HFFc6 (cell line): ENCODE measurements around the gene PRR7. TPM values are rescaled to one million over a fixed set of nuclear protein-coding genes. Genes with fewer than 3 reads are reported as not detected.

Source experiments
- DNase-seq: peaks from one replicate; pipeline ENCODE4 v3.0.0-alpha.2; 2018
- H3K27ac Mint-ChIP-seq: 2 replicates; pipeline ENCODE4 v1.8.0; 2020; ENCODE audit warnings: mild to moderate bottlenecking, mixed read lengths
- H3K27me3 Mint-ChIP-seq: 2 replicates; pipeline ENCODE4 v1.8.0; 2021; ENCODE audit warnings: mild to moderate bottlenecking, moderate library complexity, mixed read lengths; ENCODE audit not compliant: insufficient read depth
- H3K36me3 Mint-ChIP-seq: 2 replicates; pipeline ENCODE4 v1.8.0; 2021; ENCODE audit warnings: low read depth, mixed read lengths
- H3K4me1 Mint-ChIP-seq: 2 replicates; pipeline ENCODE4 v1.8.0; 2020; ENCODE audit warnings: low read depth, mixed read lengths
- H3K4me3 Mint-ChIP-seq: 2 replicates; pipeline ENCODE4 v1.8.0; 2020; ENCODE audit warnings: mild to moderate bottlenecking, moderate library complexity, mixed read lengths
- H3K9me3 Mint-ChIP-seq: 2 replicates; pipeline ENCODE4 v1.8.0; 2020; ENCODE audit warnings: mild to moderate bottlenecking, mixed read lengths
- CTCF ChIP-seq: fragments of 200-600 bp; sonication (generic); IDR thresholded peaks from 2 replicates; pipeline ENCODE4 v1.5.0; 2021; ENCODE audit warnings: antibody characterized with exemption, mild to moderate bottlenecking
- long read RNA-seq: library from polyadenylated mRNA; unstranded; transcript quantifications from one replicate; pipeline ENCODE4 v2.0.0, GENCODE V29; 2019
- total RNA-seq, 6 experiments: library from RNA; stranded (reverse); fragmentation: NEBNext Ultra II Directional; extraction: Animal tissue kit (Norgen Biotek cat#: 25700); gene quantifications; 2 replicates in 1 of 6; 3 replicates in 5 of 6; pipeline ENCODE4 v1.2.3, GENCODE V29; 2021

PRR7 gene, protein sequence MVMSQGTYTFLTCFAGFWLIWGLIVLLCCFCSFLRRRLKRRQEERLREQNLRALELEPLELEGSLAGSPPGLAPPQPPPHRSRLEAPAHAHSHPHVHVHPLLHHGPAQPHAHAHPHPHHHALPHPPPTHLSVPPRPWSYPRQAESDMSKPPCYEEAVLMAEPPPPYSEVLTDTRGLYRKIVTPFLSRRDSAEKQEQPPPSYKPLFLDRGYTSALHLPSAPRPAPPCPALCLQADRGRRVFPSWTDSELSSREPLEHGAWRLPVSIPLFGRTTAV
- total RNA-seq: 10 to 100 TPM in 4 of 6 experiments, 1 to 10 TPM in 2; 8.9 to 16.9 (median 10.4) TPM
- long read RNA-seq, partial matches to known transcripts: 1 of 1 reads
- long read RNA-seq, other reads (novel, unspliced or antisense): 0 of 1 reads

- peak within 1 kb of the TSS; percentile 73 for H3K27ac Mint-ChIP-seq
- no peaks in the 10 kb centered on the region for H3K36me3 Mint-ChIP-seq
- no peaks in the 10 kb centered on the region for H3K9me3 Mint-ChIP-seq
- peak; percentile 48 for DNase-seq
- TF ChIP-seq CTCF: peak; percentile 43
- H3K4me3 Mint-ChIP-seq: peak within 1 kb of the TSS; percentile 77
- H3K27me3 Mint-ChIP-seq: peaks cover 6% of the 10 kb centered on the region
- H3K4me1 Mint-ChIP-seq: peaks cover 24% of the 10 kb centered on the region
These were observed at the start of gene PRR7 for GRCh38 chr5:177446200-177447065. PRR7 (plus strand) TSS chr5:177446814; CDS start chr5:177455068, 8,254 bp downstream.

DNA sequence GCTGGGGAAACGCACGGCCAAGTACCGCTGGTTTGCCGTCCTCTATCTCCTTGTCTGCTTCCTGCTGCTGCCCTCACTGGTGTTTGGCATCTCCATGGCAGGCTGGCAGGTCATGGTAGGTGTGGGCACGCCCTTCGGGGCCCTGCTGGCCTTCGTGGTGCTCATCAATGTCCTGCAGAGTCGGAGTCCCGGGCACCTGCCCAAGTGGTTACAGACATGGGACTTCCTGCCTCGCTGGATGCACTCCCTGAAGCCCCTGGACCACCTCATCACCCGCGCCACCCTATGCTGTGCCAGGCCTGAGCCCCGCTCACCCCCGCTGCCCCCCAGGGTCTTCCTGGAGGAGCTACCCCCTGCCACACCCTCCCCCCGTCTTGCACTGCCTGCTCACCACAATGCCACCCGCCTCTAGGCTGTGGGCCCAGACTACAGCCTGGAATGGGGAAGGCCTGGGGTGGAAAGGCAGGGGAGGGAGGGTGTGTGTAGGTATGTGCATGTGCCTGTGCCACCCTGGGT, 48.7 kb upstream of the PRR7 start:
- Mint-ChIP-seq H3K4me3 (no peak overlapping the region), H3K36me3 (no peaks in the 10 kb centered on the region), H3K27ac (no peak overlapping the region), H3K9me3 (no peaks in the 10 kb centered on the region), H3K4me1 (peaks cover 6% of the 10 kb centered on the region), H3K27me3 (peaks cover 47% of the 10 kb centered on the region)
- no peak for DNase-seq
- TF ChIP-seq CTCF: no peak

- no peak within 1 kb of the TSS for H3K4me3 Mint-ChIP-seq
- TF ChIP-seq CTCF: peak; percentile 13; the same call in 1 of the 2 replicates
- peaks cover 9% of the 10 kb centered on the region for H3K4me1 Mint-ChIP-seq
- no peaks in the 10 kb centered on the region for H3K9me3 Mint-ChIP-seq
- H3K36me3 Mint-ChIP-seq: no peaks in the 10 kb centered on the region
- H3K27me3 Mint-ChIP-seq: peaks cover 41% of the 10 kb centered on the region
- H3K27ac Mint-ChIP-seq: no peak within 1 kb of the TSS
- DNase-seq: no peak
These were observed 46.4 kb upstream of the PRR7 start, which contains the start of gene PFN3 for GRCh38 chr5:177399997-177400868. PFN3 (minus strand) TSS chr5:177400661; CDS start chr5:177400576, 85 bp downstream.

DNA sequence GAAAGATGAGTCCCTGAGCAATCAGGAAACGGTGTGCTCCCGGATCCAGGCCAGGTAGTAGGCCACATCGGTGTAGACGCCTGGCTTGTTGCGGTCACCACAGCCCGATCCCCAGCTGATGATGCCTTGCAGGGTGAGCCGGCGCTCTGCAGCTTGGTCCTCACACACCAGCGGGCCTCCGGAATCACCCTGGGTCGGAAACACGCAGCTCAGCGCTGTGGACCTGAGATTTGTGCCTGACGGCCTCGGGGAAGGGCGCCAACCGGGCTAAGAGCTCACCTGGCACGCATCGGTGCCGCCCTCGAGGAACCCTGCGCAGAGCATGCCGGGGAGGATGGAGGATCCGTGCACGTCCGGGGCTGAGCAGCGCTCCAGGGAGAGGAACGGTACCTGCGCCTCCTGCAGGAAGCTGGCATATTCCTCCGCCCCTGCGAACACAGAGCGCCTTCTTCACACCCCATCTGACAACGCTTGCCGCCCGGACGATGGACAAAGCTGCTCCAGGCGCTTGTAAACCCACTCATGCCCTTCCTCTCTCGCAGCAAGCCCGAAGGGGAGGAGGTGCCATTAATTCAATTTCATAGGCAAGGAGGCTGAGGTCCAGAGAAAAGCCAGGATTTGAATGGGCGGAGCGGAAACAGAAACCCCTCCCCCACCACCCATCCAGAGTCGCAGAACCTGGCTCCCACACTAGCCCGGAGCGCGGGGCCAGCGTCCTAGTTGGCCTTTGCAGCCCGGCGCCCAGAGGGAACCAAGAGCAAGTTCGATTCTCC, 44.2 kb upstream of the PRR7 start:
- peak; percentile 40 for DNase-seq
- Mint-ChIP-seq H3K9me3 (no peaks in the 10 kb centered on the region), H3K27me3 (peaks cover 39% of the 10 kb centered on the region)

More for the DNA sequence above, 44.2 kb upstream of the PRR7 start:
- TF ChIP-seq CTCF: peak; percentile 71
- H3K36me3 Mint-ChIP-seq: no peaks in the 10 kb centered on the region
- H3K27ac Mint-ChIP-seq: no peak overlapping the region
- H3K4me3 Mint-ChIP-seq: peak overlapping the region; percentile 78
- peaks cover 9% of the 10 kb centered on the region for H3K4me1 Mint-ChIP-seq
